GM18861 (cell line): Measurements from ENCODE around the gene F8.
"Not testable (repeated sequence)": the region's sequence is repeated elsewhere in the genome, so short reads cannot be mapped to it uniquely, and the experiment has no call there.

Source experiments
- ATAC-seq: cut with Tn5 transposase; IDR thresholded peaks from one replicate; pipeline ENCODE4 v1.9.1; 2021; ENCODE audit not compliant: unreplicated experiment

F8 gene

GRCh38 chrX:155031657-155032056 is 9.1 kb upstream of the F8 start:
- ATAC-seq, result no peak

GRCh38 chrX:155028877-155029291 is 6.4 kb upstream of the F8 start:
- no peak for ATAC-seq

- no peak for ATAC-seq
These were observed 5.6 kb upstream of the F8 start for GRCh38 chrX:155028129-155028528.

DNA sequence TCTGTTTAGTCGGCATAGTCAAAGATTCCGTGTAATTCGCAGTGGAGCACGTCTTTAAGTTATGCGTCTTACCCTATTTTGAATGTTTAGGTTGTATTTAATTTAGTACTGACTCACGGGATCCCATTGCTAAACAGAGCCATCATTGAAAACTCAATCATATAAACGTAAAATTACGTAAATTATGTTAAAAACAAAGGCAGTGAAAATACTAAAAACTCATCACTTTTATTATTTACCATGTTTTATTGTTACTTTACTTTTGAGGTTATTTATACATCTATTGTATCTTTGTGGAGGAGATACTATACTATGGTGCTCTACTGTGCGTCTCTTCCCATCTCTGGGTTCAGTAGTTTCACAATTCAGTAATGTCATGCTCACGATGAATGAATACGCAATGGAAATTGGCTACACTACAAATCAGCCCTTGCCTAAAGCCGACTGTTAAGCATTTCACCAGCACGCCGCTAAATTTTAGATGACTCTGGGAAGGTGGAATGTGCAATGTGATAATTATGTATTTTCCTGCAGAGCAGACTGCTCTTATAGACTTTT is 5.1 kb upstream of the F8 start:
- ATAC-seq, result no peak

GRCh38 chrX:155026727-155027508 is 4.4 kb upstream of the F8 start, which contains the start of gene FUNDC2:
Gene FUNDC2 (plus strand): TSS chrX:155026844. CDS start chrX:155026939, 95 bp downstream.
- peak; percentile 81 for ATAC-seq

DNA sequence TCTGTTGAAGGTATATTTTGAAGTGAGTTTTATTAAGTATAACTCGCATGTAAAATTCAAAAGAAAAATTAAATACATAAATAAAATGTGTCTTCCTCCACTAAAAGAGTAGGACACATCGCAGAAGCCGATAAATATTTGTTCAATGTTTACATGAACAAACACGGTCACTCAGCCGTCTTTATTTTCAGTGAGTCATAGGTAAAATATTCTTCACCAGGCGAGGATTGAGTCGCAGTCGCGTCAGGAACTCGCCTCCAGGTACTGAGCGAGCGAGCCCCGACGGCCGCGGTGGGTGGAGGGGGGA is 3.9 kb upstream of the F8 start:
- no peak for ATAC-seq

DNA sequence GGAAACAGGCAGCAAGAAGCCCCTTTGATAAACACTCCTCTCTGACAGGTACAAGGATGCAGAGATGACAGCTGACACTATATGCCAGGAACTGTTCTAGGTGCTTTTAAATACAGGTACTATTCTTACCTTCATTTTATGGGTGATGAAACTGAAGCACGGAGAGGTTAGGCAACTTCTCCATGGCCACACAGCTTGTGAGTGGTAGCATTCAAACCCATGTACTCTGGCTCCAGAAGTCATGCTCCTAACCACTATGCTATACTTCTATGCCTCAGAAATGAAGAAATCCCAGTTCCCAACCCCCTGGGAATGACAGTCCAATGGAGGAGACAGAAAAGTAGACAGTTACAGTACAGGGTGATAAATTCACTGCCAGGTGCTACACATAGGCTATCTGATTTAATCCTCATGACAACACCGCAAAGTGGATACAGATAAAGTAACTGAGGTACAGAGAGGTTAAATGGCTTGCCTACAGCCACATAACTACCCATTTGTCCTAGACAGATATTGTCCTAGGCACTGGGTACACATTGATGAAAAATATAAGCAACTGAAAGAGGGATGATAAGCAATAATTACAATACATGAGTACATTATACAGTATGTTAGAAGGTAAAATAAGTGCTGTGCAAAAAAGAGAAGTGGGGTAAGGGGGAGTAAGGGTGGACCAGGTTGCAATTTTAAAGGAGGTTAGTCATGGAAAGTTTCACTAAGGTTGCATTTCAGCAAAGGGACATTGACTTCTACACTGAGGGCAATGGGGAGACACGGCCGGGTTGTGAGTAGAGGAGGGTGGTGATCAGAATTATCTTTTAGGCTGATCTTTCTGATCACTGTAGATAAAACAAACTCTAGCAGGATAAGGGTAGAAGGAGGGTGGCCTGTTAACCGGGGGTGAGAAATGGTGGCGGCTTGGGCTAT is 1.6 kb upstream of the F8 start:
- no peak for ATAC-seq

DNA sequence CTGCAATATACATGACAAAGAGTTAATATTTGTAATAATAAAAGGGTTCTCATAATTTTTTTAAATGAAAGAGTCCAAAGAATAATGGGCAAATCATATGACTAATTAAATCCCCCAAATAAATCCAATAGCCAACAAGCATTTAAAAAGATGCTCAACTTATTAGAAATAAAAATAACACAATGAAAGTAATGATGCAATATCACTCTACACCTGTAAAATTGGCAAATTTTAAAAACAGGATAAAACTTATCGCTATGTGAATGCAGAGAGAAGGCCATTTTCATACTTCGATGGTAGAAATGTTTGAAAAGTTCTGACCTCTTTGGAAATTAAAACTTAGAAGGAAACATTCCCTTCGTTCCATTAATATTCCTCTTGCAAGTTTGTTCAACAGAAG is 1.9 kb downstream of the F8 start:
- ATAC-seq, result no peak

DNA sequence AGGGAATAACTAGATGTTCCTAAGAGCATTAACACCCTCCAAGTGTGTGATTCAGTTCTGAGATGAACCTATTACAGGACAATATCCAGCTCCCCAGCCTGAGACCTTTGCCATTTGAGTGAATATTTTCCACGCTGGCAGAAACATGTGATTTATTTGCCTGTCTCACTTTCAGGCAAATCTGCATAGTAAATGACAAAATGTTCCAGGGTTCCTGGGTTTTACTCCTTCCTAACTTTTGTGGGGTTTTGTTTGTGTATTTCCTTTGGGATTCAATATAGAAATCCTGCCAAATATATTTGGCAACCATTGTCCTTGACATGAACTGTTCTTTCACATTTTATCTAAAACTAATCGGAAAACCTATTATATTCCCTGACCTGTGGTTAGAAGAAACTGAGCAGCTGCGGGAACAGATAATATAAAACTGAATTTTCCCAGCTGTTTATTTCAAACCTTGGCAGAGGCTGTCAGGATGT is 12.5 kb downstream of the F8 start:
- no peak for ATAC-seq

DNA sequence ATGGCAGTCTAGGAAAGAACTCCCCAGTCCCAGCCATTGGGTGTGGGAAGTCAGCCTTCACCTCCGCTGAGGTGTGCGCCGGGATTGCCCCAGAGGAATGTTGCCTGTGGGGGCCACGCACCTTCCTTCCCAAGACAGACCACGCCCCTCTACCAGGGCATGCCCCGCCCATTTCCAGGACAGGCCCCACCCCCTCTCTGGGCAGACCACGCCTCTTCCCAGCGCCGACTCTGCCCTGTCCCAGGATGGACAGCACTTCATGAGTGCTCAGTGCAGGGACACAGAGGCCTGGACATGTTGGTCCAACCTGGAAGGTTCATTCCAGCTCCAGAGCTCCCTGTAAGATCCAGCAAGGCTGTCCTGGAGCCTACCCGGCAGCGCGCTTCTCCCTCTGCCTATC is 13.9 kb downstream of the F8 start:
- ATAC-seq, result not testable (repeated sequence)

DNA sequence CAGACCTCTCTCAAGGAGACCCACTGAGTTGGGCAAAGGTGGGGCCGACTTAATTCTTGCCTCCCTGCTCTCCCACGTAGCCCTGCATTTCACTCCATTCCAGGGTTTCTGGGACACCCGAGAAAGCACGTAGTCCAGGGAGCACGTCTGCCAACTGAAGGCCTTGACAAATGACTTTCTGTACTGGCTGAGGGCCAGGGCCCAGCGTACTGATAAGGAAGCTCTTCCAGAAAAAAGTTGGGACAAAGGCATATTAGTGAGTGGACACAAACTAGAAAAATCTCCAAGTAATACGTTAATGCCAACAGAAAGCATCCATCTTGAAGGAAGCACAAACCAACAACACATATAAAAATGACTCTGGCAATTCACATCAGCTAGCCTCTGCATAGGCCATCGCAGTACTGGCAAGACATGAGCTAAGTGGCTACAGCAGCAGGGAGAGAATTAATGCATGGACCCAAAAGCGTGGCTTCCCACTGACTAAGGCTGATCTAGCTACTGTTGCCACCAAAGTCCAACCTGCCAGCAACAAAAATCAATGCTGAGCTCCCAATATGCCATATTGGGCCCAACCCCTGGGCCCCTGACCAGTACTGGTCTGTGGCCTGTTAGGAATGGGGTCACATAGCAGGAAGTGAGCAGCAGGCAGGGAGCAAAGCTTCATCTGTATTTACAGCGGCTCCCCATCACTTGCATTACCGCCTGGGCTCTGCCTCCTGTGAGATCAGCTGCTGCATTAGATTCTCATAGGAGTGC is 15.4 kb downstream of the F8 start:
- not testable (repeated sequence) for ATAC-seq

- not testable (repeated sequence) for ATAC-seq
These were observed 16.1 kb downstream of the F8 start for GRCh38 chrX:155006379-155006778.

GRCh38 chrX:155005190-155005589 is 17.3 kb downstream of the F8 start:
- ATAC-seq, result no peak

DNA sequence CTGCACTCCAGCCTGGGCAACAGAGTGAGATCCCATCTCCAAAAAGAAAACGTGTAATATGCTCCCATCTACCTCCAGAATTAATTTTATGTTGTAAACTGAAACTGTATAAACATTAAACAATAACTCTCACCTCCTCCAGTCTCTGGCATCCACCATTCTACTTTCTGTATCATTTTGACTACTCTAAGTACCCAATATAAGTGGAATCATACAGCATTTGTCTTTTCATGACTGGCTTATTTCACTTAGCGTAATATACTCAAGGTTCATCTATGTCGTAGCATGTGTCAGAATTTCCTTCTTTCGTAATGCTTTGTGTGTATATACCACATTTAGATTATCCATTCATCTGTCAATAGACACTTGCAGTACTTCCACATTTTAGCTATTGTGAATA is 20.6 kb downstream of the F8 start:
- no peak for ATAC-seq

DNA sequence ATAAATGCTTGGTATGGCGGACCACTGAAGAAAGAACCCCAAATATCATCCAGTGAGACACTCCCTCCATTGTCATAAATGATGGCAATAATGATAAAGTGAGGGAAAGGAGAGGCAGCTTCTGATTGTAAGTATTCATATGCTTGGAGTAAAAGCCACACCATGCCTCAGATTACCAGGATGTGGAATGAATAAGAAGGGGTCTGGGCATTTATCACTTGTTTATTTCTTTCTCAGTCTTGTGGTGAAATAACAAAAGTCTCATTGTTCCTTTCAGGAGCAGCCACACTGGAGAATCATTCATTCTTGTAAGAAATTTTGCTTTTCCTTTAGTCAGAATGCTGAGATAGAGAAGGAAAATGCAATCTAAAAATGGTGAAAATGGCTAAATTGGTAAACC is 21.7 kb downstream of the F8 start:
- ATAC-seq, result no peak

GRCh38 chrX:154998204-154998880 is 24.2 kb downstream of the F8 start:
- no peak for ATAC-seq

GRCh38 chrX:154991476-154991875 is 31.0 kb downstream of the F8 start:
- no peak for ATAC-seq

DNA sequence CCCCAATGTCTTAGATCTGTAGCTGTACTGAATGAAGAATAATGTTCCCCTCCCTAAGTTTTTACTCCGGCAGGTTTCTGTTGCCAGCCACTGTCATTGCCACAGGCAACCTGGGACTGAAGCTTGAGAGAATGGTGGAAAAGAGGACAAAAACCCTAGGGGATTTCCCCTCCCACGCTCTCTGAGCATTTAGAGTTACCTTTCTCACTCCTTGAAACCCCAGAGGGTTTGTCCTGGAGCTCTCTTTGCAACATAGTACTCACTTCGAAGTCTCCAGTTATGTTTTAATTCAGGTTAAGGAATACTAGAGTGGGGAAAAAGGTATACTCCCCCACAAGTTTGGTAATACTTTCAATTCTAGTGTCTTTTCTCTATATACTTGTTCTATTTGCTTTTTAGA is 31.5 kb downstream of the F8 start:
- no peak for ATAC-seq

GRCh38 chrX:154990496-154990895 is 32.0 kb downstream of the F8 start:
- ATAC-seq, result no peak

DNA sequence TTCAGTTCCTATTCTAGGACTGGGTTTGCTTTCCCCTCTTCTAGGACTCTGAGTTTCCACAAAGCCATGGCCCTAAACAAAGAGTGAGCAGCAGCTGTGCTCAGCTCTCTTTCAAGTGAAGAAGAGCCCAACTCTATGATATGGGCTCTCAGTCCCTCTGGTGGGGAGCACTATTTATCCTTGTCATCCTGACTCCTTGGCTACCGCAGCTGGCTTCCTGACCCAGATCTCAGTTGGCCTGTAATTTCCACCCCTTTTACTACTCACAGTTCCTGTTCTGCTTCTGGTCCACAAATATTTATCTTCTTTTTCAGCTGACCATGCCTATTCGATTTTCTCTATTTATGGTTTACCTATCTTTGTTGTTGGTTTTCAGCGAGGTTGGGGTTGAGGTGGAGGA is 33.8 kb downstream of the F8 start:
- ATAC-seq, result no peak
